ENCODE results near the gene PLPP4.

Gene PLPP4

DNA sequence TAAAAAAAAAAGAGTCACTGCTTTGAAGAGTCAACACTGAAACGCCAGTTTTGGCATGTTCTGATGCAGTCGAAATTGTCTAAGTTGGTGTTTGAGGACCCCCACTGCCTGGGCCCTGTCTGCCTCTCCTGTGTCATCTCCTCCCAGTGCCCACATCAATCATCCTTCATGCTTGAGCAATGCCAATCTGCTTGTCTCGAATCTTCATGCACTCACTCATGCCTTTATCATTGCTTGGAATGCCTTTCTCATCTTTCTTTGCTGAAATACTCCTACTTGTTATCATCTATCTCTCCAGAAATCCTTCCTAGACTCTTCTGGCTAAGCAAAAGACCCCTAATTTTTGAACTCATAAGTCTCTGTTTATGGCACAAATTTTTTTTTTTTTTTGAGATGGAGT lies 42.1 kb upstream of the PLPP4 start:
- ChIA-PET POLR2A (no interaction called here), CTCF (no interaction called here)
- no peak overlapping the region for H3K27ac ChIP-seq (ENCODE audit: extremely low read depth, low read depth, low read length)
- no peaks in the 10 kb centered on the region for H3K9me3 ChIP-seq (ENCODE audit: control insufficient read depth, insufficient read depth, low read depth, low read length)
- no peaks in the 10 kb centered on the region for H3K4me1 ChIP-seq (ENCODE audit: control insufficient read depth, insufficient read depth, low read length)
- no peaks in the 10 kb centered on the region for H3K36me3 ChIP-seq (ENCODE audit: control insufficient read depth in 2 of 2, insufficient read depth in 1 of 2, low read length in 2 of 2)
- H3K4me3 ChIP-seq (ENCODE audit: low read depth, low read length), result no peak overlapping the region
- TF ChIP-seq, protein P1, sequence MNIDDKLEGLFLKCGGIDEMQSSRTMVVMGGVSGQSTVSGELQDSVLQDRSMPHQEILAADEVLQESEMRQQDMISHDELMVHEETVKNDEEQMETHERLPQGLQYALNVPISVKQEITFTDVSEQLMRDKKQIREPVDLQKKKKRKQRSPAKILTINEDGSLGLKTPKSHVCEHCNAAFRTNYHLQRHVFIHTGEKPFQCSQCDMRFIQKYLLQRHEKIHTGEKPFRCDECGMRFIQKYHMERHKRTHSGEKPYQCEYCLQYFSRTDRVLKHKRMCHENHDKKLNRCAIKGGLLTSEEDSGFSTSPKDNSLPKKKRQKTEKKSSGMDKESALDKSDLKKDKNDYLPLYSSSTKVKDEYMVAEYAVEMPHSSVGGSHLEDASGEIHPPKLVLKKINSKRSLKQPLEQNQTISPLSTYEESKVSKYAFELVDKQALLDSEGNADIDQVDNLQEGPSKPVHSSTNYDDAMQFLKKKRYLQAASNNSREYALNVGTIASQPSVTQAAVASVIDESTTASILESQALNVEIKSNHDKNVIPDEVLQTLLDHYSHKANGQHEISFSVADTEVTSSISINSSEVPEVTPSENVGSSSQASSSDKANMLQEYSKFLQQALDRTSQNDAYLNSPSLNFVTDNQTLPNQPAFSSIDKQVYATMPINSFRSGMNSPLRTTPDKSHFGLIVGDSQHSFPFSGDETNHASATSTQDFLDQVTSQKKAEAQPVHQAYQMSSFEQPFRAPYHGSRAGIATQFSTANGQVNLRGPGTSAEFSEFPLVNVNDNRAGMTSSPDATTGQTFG (tag by site-specific recombination; IDR thresholded peaks at IDR 0.05; ENCODE audit: borderline replicate concordance), result no peak
- TF ChIP-seq SP3 (tag by site-specific recombination; IDR thresholded peaks at IDR 0.05), result no peak
- no peak for TF ChIP-seq ZEB2 (tag by site-specific recombination; IDR thresholded peaks at IDR 0.05)
- no peak for TF ChIP-seq ZNF202 (tag by site-specific recombination; IDR thresholded peaks at IDR 0.05; ENCODE audit: borderline replicate concordance)

DNA sequence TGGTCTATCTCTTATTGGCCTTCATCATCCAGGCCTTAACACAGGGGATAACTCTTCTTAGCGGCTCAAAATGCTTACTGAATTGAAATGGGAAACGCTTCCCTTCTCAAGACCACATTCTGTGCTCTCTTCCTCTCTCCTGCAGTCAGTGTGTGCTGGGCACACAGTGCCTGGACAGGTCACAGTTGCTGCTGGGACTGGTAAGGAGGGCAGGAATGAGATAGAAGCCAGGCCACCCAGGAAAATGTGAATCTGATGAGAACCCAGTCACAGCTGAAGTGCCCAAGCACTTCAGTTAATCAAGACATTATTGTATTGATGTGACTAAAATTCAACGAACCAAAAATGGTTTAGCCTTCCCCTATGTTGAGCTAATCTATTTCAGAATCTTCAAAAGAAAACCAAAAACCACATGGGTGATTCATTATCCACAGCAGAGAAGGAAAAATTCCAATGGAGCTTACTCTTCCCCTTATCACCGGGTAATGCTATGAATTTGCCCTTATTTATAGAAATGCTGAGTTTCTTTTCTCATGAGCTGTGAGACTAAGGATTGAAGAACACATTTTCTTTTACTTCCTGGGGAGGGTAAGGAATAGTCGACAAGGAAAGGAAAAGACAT lies 41.2 kb upstream of the PLPP4 start:
- Histone ChIP-seq H3K9me3 (ENCODE audit: control insufficient read depth, insufficient read depth, low read depth, low read length) (no peaks in the 10 kb centered on the region), H3K36me3 (ENCODE audit: control insufficient read depth in 2 of 2, insufficient read depth in 1 of 2, low read length in 2 of 2) (no peaks in the 10 kb centered on the region), H3K27ac (ENCODE audit: extremely low read depth, low read depth, low read length) (no peak overlapping the region), H3K4me3 (ENCODE audit: low read depth, low read length) (no peak overlapping the region), H3K4me1 (ENCODE audit: control insufficient read depth, insufficient read depth, low read length) (no peaks in the 10 kb centered on the region)
- ChIA-PET CTCF (interaction anchor here (1.3 kb wide), 1 partner anchor 320 kb away, joined by 4 read pairs; no protein-coding TSS in a partner anchor), POLR2A (no interaction called here)
- no peak for TF ChIP-seq ZNF302 (tag by site-specific recombination; IDR thresholded peaks at IDR 0.05; ENCODE audit: low read depth)
- TF ChIP-seq, protein P2, sequence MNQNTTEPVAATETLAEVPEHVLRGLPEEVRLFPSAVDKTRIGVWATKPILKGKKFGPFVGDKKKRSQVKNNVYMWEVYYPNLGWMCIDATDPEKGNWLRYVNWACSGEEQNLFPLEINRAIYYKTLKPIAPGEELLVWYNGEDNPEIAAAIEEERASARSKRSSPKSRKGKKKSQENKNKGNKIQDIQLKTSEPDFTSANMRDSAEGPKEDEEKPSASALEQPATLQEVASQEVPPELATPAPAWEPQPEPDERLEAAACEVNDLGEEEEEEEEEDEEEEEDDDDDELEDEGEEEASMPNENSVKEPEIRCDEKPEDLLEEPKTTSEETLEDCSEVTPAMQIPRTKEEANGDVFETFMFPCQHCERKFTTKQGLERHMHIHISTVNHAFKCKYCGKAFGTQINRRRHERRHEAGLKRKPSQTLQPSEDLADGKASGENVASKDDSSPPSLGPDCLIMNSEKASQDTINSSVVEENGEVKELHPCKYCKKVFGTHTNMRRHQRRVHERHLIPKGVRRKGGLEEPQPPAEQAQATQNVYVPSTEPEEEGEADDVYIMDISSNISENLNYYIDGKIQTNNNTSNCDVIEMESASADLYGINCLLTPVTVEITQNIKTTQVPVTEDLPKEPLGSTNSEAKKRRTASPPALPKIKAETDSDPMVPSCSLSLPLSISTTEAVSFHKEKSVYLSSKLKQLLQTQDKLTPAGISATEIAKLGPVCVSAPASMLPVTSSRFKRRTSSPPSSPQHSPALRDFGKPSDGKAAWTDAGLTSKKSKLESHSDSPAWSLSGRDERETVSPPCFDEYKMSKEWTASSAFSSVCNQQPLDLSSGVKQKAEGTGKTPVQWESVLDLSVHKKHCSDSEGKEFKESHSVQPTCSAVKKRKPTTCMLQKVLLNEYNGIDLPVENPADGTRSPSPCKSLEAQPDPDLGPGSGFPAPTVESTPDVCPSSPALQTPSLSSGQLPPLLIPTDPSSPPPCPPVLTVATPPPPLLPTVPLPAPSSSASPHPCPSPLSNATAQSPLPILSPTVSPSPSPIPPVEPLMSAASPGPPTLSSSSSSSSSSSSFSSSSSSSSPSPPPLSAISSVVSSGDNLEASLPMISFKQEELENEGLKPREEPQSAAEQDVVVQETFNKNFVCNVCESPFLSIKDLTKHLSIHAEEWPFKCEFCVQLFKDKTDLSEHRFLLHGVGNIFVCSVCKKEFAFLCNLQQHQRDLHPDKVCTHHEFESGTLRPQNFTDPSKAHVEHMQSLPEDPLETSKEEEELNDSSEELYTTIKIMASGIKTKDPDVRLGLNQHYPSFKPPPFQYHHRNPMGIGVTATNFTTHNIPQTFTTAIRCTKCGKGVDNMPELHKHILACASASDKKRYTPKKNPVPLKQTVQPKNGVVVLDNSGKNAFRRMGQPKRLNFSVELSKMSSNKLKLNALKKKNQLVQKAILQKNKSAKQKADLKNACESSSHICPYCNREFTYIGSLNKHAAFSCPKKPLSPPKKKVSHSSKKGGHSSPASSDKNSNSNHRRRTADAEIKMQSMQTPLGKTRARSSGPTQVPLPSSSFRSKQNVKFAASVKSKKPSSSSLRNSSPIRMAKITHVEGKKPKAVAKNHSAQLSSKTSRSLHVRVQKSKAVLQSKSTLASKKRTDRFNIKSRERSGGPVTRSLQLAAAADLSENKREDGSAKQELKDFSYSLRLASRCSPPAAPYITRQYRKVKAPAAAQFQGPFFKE (tag by site-specific recombination; IDR thresholded peaks at IDR 0.05; ENCODE audit: borderline replicate concordance), result no peak
- TF ChIP-seq, protein P3, sequence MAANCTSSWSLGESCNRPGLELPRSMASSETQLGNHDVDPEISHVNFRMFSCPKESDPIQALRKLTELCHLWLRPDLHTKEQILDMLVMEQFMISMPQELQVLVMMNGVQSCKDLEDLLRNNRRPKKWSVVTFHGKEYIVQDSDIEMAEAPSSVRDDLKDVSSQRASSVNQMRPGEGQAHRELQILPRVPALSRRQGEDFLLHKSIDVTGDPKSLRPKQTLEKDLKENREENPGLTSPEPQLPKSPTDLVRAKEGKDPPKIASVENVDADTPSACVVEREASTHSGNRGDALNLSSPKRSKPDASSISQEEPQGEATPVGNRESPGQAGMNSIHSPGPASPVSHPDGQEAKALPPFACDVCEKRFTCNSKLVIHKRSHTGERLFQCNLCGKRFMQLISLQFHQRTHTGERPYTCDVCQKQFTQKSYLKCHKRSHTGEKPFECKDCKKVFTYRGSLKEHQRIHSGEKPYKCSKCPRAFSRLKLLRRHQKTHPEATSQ (tag by site-specific recombination; IDR thresholded peaks at IDR 0.05), result no peak
- TF ChIP-seq ZNF174 (tag by site-specific recombination; IDR thresholded peaks at IDR 0.05), result no peak
- no peak for TF ChIP-seq ZNF530 (tag by site-specific recombination; IDR thresholded peaks at IDR 0.05; ENCODE audit: low read depth)
- TF ChIP-seq ZNF157 (tag by site-specific recombination; IDR thresholded peaks at IDR 0.05), result no peak
- no peak for TF ChIP-seq KLF7 (tag by site-specific recombination; IDR thresholded peaks at IDR 0.05; ENCODE audit: borderline replicate concordance)
- TF ChIP-seq, protein P4, sequence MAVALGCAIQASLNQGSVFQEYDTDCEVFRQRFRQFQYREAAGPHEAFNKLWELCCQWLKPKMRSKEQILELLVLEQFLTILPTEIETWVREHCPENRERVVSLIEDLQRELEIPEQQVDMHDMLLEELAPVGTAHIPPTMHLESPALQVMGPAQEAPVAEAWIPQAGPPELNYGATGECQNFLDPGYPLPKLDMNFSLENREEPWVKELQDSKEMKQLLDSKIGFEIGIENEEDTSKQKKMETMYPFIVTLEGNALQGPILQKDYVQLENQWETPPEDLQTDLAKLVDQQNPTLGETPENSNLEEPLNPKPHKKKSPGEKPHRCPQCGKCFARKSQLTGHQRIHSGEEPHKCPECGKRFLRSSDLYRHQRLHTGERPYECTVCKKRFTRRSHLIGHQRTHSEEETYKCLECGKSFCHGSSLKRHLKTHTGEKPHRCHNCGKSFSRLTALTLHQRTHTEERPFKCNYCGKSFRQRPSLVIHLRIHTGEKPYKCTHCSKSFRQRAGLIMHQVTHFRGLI (tag by site-specific recombination; IDR thresholded peaks at IDR 0.05), result no peak

All from HEK293 (cell line).